Stimulated activated CD4-positive, alpha-beta T cell treated with anti-CD3 and anti-CD28 coated beads, TNF-alpha, amount 100 ng/mL, for 48 hours (primary cell): ENCODE results near the gene ZNF613.
"Not testable (repeated sequence)": the region's sequence is repeated elsewhere in the genome, so short reads cannot be mapped to it uniquely, and the experiment has no call there.

Source experiments
- DNase-seq, 3 donors: peaks; one replicate each; pipeline ENCODE4 v3.0.0-alpha.2; 2020; ENCODE audit warnings: low read depth in 3 of 3

The ZNF613 gene

GRCh38 chr19:51938936-51939335, 11.7 kb downstream of the ZNF613 start:
- DNase-seq, result no peak

GRCh38 chr19:51944798-51945552, 17.7 kb downstream of the ZNF613 start:
- no peak for DNase-seq

- DNase-seq, result no peak
These were observed 19.3 kb downstream of the ZNF613 start for GRCh38 chr19:51946602-51947001.

- DNase-seq, result no peak
These were observed 21.7 kb downstream of the ZNF613 start for GRCh38 chr19:51948975-51949374.

GRCh38 chr19:51957846-51958245, 30.6 kb downstream of the ZNF613 start:
- not testable (repeated sequence) for DNase-seq

GRCh38 chr19:51959791-51960190, 32.5 kb downstream of the ZNF613 start:
- DNase-seq, result no peak

GRCh38 chr19:51960621-51961233, 33.5 kb downstream of the ZNF613 start:
- not testable (repeated sequence) for DNase-seq

- DNase-seq, result no peak
These were observed 38.3 kb downstream of the ZNF613 start for GRCh38 chr19:51965583-51965982.

GRCh38 chr19:51970718-51971117, 43.4 kb downstream of the ZNF613 start:
- DNase-seq, result no peak

- DNase-seq, result no peak
These were observed 44.4 kb downstream of the ZNF613 start for GRCh38 chr19:51971624-51972023.

- DNase-seq, result not testable (repeated sequence)
These were observed 48.5 kb downstream of the ZNF613 start for GRCh38 chr19:51975787-51976186.

- no peak for DNase-seq
These were observed 49.6 kb downstream of the ZNF613 start for GRCh38 chr19:51976852-51977251.

- no peak for DNase-seq
These were observed 50.1 kb downstream of the ZNF613 start for GRCh38 chr19:51977346-51977745.

- no peak for DNase-seq
These were observed 51.6 kb downstream of the ZNF613 start for GRCh38 chr19:51978882-51979281.

- no peak for DNase-seq
These were observed 53.0 kb downstream of the ZNF613 start for GRCh38 chr19:51980116-51980736.

GRCh38 chr19:51980926-51981325, 53.7 kb downstream of the ZNF613 start:
- DNase-seq, result not testable (repeated sequence)

- DNase-seq, result no peak
These were observed 56.1 kb downstream of the ZNF613 start for GRCh38 chr19:51983361-51983760.

GRCh38 chr19:51986309-51987291, 59.3 kb downstream of the ZNF613 start, which contains the start of gene ZNF350:
Gene ZNF350, minus strand, starts transcription at chr19:51986840. Its CDS starts 12,480 bp downstream, at chr19:51974360.
- peak; percentile 67 to 81 (median 67) for DNase-seq

GRCh38 chr19:51993422-51993821, 66.2 kb downstream of the ZNF613 start:
- DNase-seq, result no peak

- DNase-seq, result no peak
These were observed 66.9 kb downstream of the ZNF613 start for GRCh38 chr19:51994048-51994644.
